GM23338 (cell line): ENCODE data around the gene PAQR8. TPM values are rescaled to one million over a fixed set of nuclear protein-coding genes. Genes with fewer than 3 reads are reported as not detected.

Experiments used
- ATAC-seq: fragments of 200-7000 bp; cut with Tn5 transposase; 3 replicates; pipeline ENCODE4 v1.9.1; 2020
- DNase-seq: peaks from one replicate; pipeline ENCODE4 v3.0.0-alpha.2; 2015; ENCODE audit warnings: low spot score
- H2AFZ ChIP-seq: fragments of 200-600 bp; sonication (generic); 2 replicates; pipeline ENCODE4 v1.8.0; 2016; ENCODE audit warnings: antibody characterized with exemption, mild to moderate bottlenecking, moderate library complexity
- H3F3A ChIP-seq: fragments of 200-600 bp; sonication (generic); replicated peaks from 2 replicates; pipeline ENCODE4 v1.8.0; 2017; ENCODE audit warnings: antibody characterized with exemption, mixed run types, low read depth
- H3K27ac ChIP-seq: fragments of 200-600 bp; sonication (generic); 2 replicates; pipeline ENCODE4 v1.6.1; 2016; ENCODE audit warnings: low read depth
- H3K27me3 ChIP-seq: fragments of 200-600 bp; sonication (generic); 2 replicates; pipeline ENCODE4 v1.8.0; 2016; ENCODE audit warnings: mild to moderate bottlenecking, mixed run types, moderate library complexity; ENCODE audit not compliant: insufficient read depth
- H3K36me3 ChIP-seq: fragments of 200-600 bp; sonication (generic); 2 replicates; pipeline ENCODE4 v1.8.0; 2016; ENCODE audit warnings: mild to moderate bottlenecking; ENCODE audit not compliant: insufficient read depth
- H3K4me1 ChIP-seq: fragments of 200-600 bp; sonication (generic); 2 replicates; pipeline ENCODE4 v1.8.0; 2016; ENCODE audit warnings: mild to moderate bottlenecking, moderate library complexity; ENCODE audit not compliant: insufficient read depth
- H3K4me2 ChIP-seq: fragments of 200-600 bp; sonication (generic); 2 replicates; pipeline ENCODE4 v1.7.1; 2017; ENCODE audit warnings: mixed run types
- H3K4me3 ChIP-seq: fragments of 200-600 bp; sonication (generic); 2 replicates; pipeline ENCODE4 v1.6.1; 2016; ENCODE audit warnings: mixed run types
- H3K79me2 ChIP-seq: fragments of 200-600 bp; sonication (generic); replicated peaks from 2 replicates; pipeline ENCODE4 v1.8.0; 2017; ENCODE audit warnings: mild to moderate bottlenecking; ENCODE audit not compliant: insufficient read depth
- H3K9me2 ChIP-seq: fragments of 200-600 bp; sonication (generic); 2 replicates; pipeline ENCODE4 v1.8.0; 2017; ENCODE audit not compliant: insufficient read depth
- H4K20me1 ChIP-seq: fragments of 200-600 bp; sonication (generic); replicated peaks from 2 replicates; pipeline ENCODE4 v1.8.0; 2017; ENCODE audit warnings: mild to moderate bottlenecking; ENCODE audit not compliant: insufficient read depth
- H3K27ac Mint-ChIP-seq: 2 replicates; pipeline ENCODE4 v1.8.0; 2020; ENCODE audit warnings: inconsistent platforms, mild to moderate bottlenecking, moderate library complexity, mixed read lengths
- H3K27me3 Mint-ChIP-seq: 3 replicates; pipeline ENCODE4 v1.8.0; 2022; ENCODE audit warnings: low read depth, mild to moderate bottlenecking, moderate library complexity, mixed read lengths, inconsistent platforms; ENCODE audit not compliant: insufficient read depth, poor library complexity
- H3K36me3 Mint-ChIP-seq: 3 replicates; pipeline ENCODE4 v1.8.0; 2021; ENCODE audit warnings: low read depth, mild to moderate bottlenecking, inconsistent platforms, moderate library complexity, mixed read lengths
- H3K4me1 Mint-ChIP-seq: 3 replicates; pipeline ENCODE4 v1.8.0; 2020; ENCODE audit warnings: mild to moderate bottlenecking, inconsistent platforms, mixed read lengths
- H3K4me3 Mint-ChIP-seq: 3 replicates; pipeline ENCODE4 v1.8.0; 2021; ENCODE audit warnings: moderate library complexity, mild to moderate bottlenecking, inconsistent platforms, mixed read lengths
- H3K9me3 Mint-ChIP-seq: 3 replicates; pipeline ENCODE4 v1.8.0; 2020; ENCODE audit warnings: moderate library complexity, mild to moderate bottlenecking, inconsistent platforms, mixed read lengths
- CREB1 ChIP-seq: fragments of 250-450 bp; sonication (Bioruptor Pico); IDR thresholded peaks from 2 replicates; pipeline ENCODE4 v1.5.0; 2020; ENCODE audit warnings: low read depth, mild to moderate bottlenecking, moderate library complexity
- NANOG ChIP-seq: IDR thresholded peaks from 2 replicates; pipeline ENCODE4 v1.6.1; 2016; ENCODE audit warnings: antibody characterized with exemption, borderline replicate concordance
- POLR2AphosphoS5 ChIP-seq: IDR thresholded peaks from 2 replicates; pipeline ENCODE4 v1.6.1; 2016; ENCODE audit warnings: antibody characterized with exemption, low read depth
- STAT1 ChIP-seq: IDR thresholded peaks from one replicate; pipeline ENCODE4 v1.6.1; 2016; ENCODE audit warnings: antibody characterized with exemption; ENCODE audit not compliant: unreplicated experiment
- ZNF331 ChIP-seq: fragments of 250-450 bp; sonication (Bioruptor Pico); IDR thresholded peaks from 2 replicates; pipeline ENCODE4 v1.5.0; 2020; ENCODE audit warnings: low read depth, mild to moderate bottlenecking, moderate library complexity
- ZNF462 ChIP-seq: fragments of 250-450 bp; sonication (Bioruptor Pico); IDR thresholded peaks from 2 replicates; pipeline ENCODE4 v1.5.0; 2020; ENCODE audit warnings: mild to moderate bottlenecking, moderate library complexity
- polyA plus RNA-seq: library from polyadenylated mRNA; unstranded; fragments of >200 nt; fragmentation: Nextera tagmentation; extraction: Ambion mirVana; gene quantifications from 2 replicates; pipeline ENCODE4 v1.2.1, GENCODE V29; 2016
- total RNA-seq: library from RNA; depleted of rRNA; stranded (reverse); fragments of >200 nt; shearing (Covaris generic); gene quantifications from 2 replicates; pipeline ENCODE4 v1.2.3, GENCODE V29; 2014
- TF ChIP-seq, protein P1 (sequence below): IDR thresholded peaks from 2 replicates; pipeline ENCODE4 v1.6.1; 2016; ENCODE audit warnings: antibody characterized with exemption

Gene PAQR8
- total and polyA plus RNA-seq, 2 experiments from 2014 or later = 3.6 to 11.2 TPM

DNA sequence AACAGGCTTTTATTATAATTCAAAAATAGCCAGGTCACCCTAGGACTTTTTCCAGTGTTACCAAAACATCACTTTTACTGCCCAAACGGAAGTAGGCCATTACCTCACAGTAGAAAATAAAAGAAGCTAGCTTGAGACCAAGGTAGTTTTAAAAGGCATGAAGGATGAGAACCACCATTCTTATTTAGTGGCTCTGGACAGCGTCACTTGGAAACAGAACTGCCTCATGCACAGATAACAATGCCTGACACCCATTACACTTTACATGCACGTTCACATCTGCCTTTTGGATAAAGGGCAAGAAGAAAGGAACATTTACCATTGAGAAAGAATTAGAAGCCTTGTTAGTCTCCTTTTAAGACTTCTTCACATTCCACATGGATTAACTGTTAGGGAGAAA lies 1.9 kb upstream of the PAQR8 start (continued):
- no peak for TF ChIP-seq ZNF462 (CRISPR knock-in tag)
- TF ChIP-seq NANOG = no peak

DNA sequence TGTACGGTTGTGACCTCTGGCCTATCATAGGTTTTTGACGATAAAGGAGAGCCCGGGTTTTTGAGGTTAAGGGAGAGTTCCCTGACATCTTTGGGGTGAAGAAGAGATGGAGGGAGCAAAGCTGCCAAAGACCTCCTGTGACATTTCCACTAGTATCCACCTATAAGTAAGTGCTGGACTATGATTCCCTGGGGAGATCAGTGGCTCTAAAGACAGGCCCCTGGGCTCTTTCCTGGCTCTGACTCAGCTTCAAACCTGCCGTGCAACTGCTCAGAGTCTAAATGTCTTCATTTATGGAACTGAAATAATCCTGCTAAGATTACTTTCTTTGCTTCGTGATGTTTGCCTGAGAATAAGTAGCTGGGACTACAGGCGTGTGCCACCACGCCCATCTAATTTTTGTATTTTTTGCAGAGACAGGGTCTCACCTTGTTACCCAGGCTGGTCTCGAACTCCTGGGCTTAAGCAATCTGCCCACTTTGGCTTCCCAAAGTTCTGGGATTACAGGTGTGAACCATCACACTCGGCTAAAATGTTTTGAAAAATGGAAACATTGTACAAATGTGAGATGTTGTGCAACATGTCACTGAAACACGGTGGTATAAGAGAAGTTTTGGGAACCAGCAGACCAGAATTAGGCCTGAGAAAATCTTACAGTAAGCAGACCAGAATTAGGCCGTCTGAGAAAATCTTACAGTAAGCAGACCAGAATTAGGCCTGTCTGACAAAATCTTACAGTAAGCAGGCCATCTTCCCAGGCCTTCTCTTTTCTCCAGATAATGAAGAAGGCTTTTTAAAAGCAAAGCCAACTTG lies 1.1 kb upstream of the PAQR8 start:
- H3K27ac ChIP-seq = no peak overlapping the region
- peak overlapping the region; percentile 98 for H3K4me3 ChIP-seq
- Mint-ChIP-seq H3K4me3 (peak overlapping the region; percentile 79), H3K27ac (no peak overlapping the region), H3K9me3 (no peaks in the 10 kb centered on the region), H3K36me3 (no peaks in the 10 kb centered on the region; the same call in 2 of the 3 replicates), H3K4me1 (peaks cover 31% of the 10 kb centered on the region), H3K27me3 (peaks cover 16% of the 10 kb centered on the region)
- peaks cover 26% of the 10 kb centered on the region for H3K4me1 ChIP-seq
- H3F3A ChIP-seq = 0 out of 2 replicates have a peak, but pooled peaks cover 6% of the 10 kb centered on the region
- DNase-seq (no peak), ATAC-seq (no peak)
- H2AFZ ChIP-seq = peak overlapping the region; percentile 96
- peaks cover 7% of the 10 kb centered on the region for H3K79me2 ChIP-seq
- peak overlapping the region; percentile 94 for H3K4me2 ChIP-seq
- peaks cover 17% of the 10 kb centered on the region for H3K27me3 ChIP-seq
- H3K9me2 ChIP-seq = peaks cover 4% of the 10 kb centered on the region; the same call in 1 of the 2 replicates
- peaks cover 9% of the 10 kb centered on the region; the same call in 1 of the 2 replicates for H4K20me1 ChIP-seq
- H3K36me3 ChIP-seq = no peaks in the 10 kb centered on the region
- TF ChIP-seq CREB1 (CRISPR knock-in tag) = no peak
- TF ChIP-seq, protein P1, sequence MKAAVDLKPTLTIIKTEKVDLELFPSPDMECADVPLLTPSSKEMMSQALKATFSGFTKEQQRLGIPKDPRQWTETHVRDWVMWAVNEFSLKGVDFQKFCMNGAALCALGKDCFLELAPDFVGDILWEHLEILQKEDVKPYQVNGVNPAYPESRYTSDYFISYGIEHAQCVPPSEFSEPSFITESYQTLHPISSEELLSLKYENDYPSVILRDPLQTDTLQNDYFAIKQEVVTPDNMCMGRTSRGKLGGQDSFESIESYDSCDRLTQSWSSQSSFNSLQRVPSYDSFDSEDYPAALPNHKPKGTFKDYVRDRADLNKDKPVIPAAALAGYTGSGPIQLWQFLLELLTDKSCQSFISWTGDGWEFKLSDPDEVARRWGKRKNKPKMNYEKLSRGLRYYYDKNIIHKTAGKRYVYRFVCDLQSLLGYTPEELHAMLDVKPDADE = no peak
- no peak for TF ChIP-seq POLR2AphosphoS5
- TF ChIP-seq STAT1 = no peak
- TF ChIP-seq ZNF462 (CRISPR knock-in tag) = no peak
- TF ChIP-seq ZNF331 (CRISPR knock-in tag) = no peak
